NCI-H345 (cell line): ENCODE data around the gene SLC46A1.

Experiments
- DNase-seq: peaks from one replicate; lab custom pipeline; 2025; lab: John Stamatoyannopoulos, UW

The SLC46A1 gene

GRCh38 chr17:28404007-28404406 lies 2.0 kb downstream of the SLC46A1 start:
- no peak for DNase-seq

- DNase-seq, result no peak
These were observed 3.2 kb downstream of the SLC46A1 start for GRCh38 chr17:28402844-28403243.

GRCh38 chr17:28402224-28402630 lies 3.8 kb downstream of the SLC46A1 start:
- DNase-seq, result peak; percentile 11

GRCh38 chr17:28399808-28400207 lies 6.2 kb downstream of the SLC46A1 start:
- DNase-seq, result no peak

GRCh38 chr17:28398280-28398981 lies 7.6 kb downstream of the SLC46A1 start:
- DNase-seq, result no peak

GRCh38 chr17:28397687-28398279 lies 8.2 kb downstream of the SLC46A1 start:
- no peak for DNase-seq

- DNase-seq, result no peak
These were observed 8.7 kb downstream of the SLC46A1 start for GRCh38 chr17:28397275-28397674.

- DNase-seq, result no peak
These were observed 9.3 kb downstream of the SLC46A1 start for GRCh38 chr17:28396635-28397239.

GRCh38 chr17:28395968-28396367 lies 10.0 kb downstream of the SLC46A1 start:
- DNase-seq, result no peak

GRCh38 chr17:28395426-28395825 lies 10.6 kb downstream of the SLC46A1 start:
- DNase-seq, result no peak

GRCh38 chr17:28394337-28395116 lies 11.5 kb downstream of the SLC46A1 start:
- no peak for DNase-seq

GRCh38 chr17:28392491-28392890 lies 13.5 kb downstream of the SLC46A1 start:
- no peak for DNase-seq

GRCh38 chr17:28391401-28391800 lies 14.6 kb downstream of the SLC46A1 start:
- DNase-seq, result no peak

- no peak for DNase-seq
These were observed 15.0 kb downstream of the SLC46A1 start for GRCh38 chr17:28390984-28391383.

- no peak for DNase-seq
These were observed 15.4 kb downstream of the SLC46A1 start for GRCh38 chr17:28390563-28390962.

GRCh38 chr17:28390141-28390540 lies 15.9 kb downstream of the SLC46A1 start:
- DNase-seq, result no peak

GRCh38 chr17:28388106-28388505 lies 17.9 kb downstream of the SLC46A1 start:
- DNase-seq, result no peak

- no peak for DNase-seq
These were observed 19.6 kb downstream of the SLC46A1 start for GRCh38 chr17:28386391-28386790.

- no peak for DNase-seq
These were observed 20.6 kb downstream of the SLC46A1 start for GRCh38 chr17:28385406-28385805.

GRCh38 chr17:28385037-28385400 lies 21.0 kb downstream of the SLC46A1 start:
- DNase-seq, result no peak

- no peak for DNase-seq
These were observed 21.6 kb downstream of the SLC46A1 start for GRCh38 chr17:28384281-28385036.
